SK-N-SH treated with all-trans-retinoic acid at 6 μM for 48 hours (cell line): ENCODE results near the gene KRTAP19-3.

Experiments used
- ATAC-seq: fragments of 200-7000 bp; cut with Tn5 transposase; 3 replicates; pipeline ENCODE4 v1.9.1; 2020; ENCODE audit warnings: mild to moderate bottlenecking, moderate library complexity
- ARNTL ChIP-seq: fragments of 450-650 bp; formaldehyde crosslinking; IDR thresholded peaks from 2 replicates; pipeline ENCODE4 v1.5.0; 2020; ENCODE audit warnings: low read depth, mild to moderate bottlenecking, moderate library complexity, borderline replicate concordance
- BACH2 ChIP-seq: fragments of 250-450 bp; sonication (Bioruptor Pico); IDR thresholded peaks from 2 replicates; pipeline ENCODE4 v1.9.0; 2021; ENCODE audit warnings: mild to moderate bottlenecking, borderline replicate concordance
- CREB5 ChIP-seq: fragments of 250-450 bp; sonication (Bioruptor Pico); IDR thresholded peaks from 2 replicates; pipeline ENCODE4 v1.5.1; 2020; ENCODE audit warnings: low read depth, mild to moderate bottlenecking, moderate library complexity
- CSDC2 ChIP-seq: fragments of 250-450 bp; sonication (Bioruptor Pico); IDR thresholded peaks from 2 replicates; pipeline ENCODE4 v1.5.0; 2020; ENCODE audit warnings: mild to moderate bottlenecking, moderate library complexity
- CSRNP3 ChIP-seq: fragments of 250-450 bp; sonication (Bioruptor Pico); IDR thresholded peaks from 2 replicates; pipeline ENCODE4 v1.5.1; 2021; ENCODE audit warnings: mild to moderate bottlenecking, moderate library complexity
- ESRRG ChIP-seq: fragments of 250-450 bp; sonication (Bioruptor Pico); IDR thresholded peaks from 2 replicates; pipeline ENCODE4 v1.6.1; 2021; ENCODE audit warnings: mild to moderate bottlenecking
- GLIS3 ChIP-seq: fragments of 250-450 bp; sonication (Bioruptor Pico); IDR thresholded peaks from 2 replicates; pipeline ENCODE4 v1.5.0; 2020; ENCODE audit warnings: mild to moderate bottlenecking, moderate library complexity
- OSR1 ChIP-seq: fragments of 250-450 bp; sonication (Bioruptor Pico); IDR thresholded peaks from 2 replicates; pipeline ENCODE4 v1.8.0; 2022; ENCODE audit warnings: moderate library complexity, mild to moderate bottlenecking, inconsistent platforms
- PATZ1 ChIP-seq: fragments of 250-450 bp; sonication (Bioruptor Pico); IDR thresholded peaks from 2 replicates; pipeline ENCODE4 v1.8.0; 2020; ENCODE audit warnings: mild to moderate bottlenecking, moderate library complexity, borderline replicate concordance
- PPARA ChIP-seq: fragments of 250-450 bp; sonication (Bioruptor Pico); IDR thresholded peaks from 2 replicates; pipeline ENCODE4 v1.5.0; 2020; ENCODE audit warnings: mild to moderate bottlenecking, borderline replicate concordance
- RARB ChIP-seq: fragments of 250-450 bp; sonication (Bioruptor Pico); IDR thresholded peaks from 2 replicates; pipeline ENCODE4 v1.8.0; 2021; ENCODE audit warnings: mild to moderate bottlenecking, moderate library complexity
- SNAI2 ChIP-seq: fragments of 250-450 bp; sonication (Bioruptor Pico); IDR thresholded peaks from 2 replicates; pipeline ENCODE4 v1.5.0; 2020; ENCODE audit warnings: mild to moderate bottlenecking, moderate library complexity
- TCF4 ChIP-seq: fragments of 250-450 bp; sonication (Bioruptor Pico); IDR thresholded peaks from 2 replicates; pipeline ENCODE4 v1.8.0; 2021; ENCODE audit warnings: mild to moderate bottlenecking, moderate library complexity, borderline replicate concordance
- TOX ChIP-seq: fragments of 250-450 bp; sonication (Bioruptor Pico); IDR thresholded peaks from 2 replicates; pipeline ENCODE4 v1.8.0; 2021; ENCODE audit warnings: mild to moderate bottlenecking, moderate library complexity, borderline replicate concordance
- ZC3H10 ChIP-seq: fragments of 250-450 bp; sonication (Bioruptor Pico); IDR thresholded peaks from 2 replicates; pipeline ENCODE4 v1.5.1; 2021; ENCODE audit warnings: mild to moderate bottlenecking, moderate library complexity
- ZFP3 ChIP-seq: fragments of 250-450 bp; sonication (Bioruptor Pico); IDR thresholded peaks from 2 replicates; pipeline ENCODE4 v1.5.0; 2020; ENCODE audit warnings: mild to moderate bottlenecking, moderate library complexity
- ZNF565 ChIP-seq: fragments of 450-650 bp; formaldehyde crosslinking; conservative IDR thresholded peaks from 2 replicates; pipeline ENCODE4 v1.5.0; 2020; ENCODE audit warnings: low read depth, mild to moderate bottlenecking, moderate library complexity
- ZNF70 ChIP-seq: fragments of 450-650 bp; formaldehyde crosslinking; IDR thresholded peaks from 2 replicates; pipeline ENCODE4 v1.5.0; 2020; ENCODE audit warnings: mild to moderate bottlenecking, moderate library complexity
- ZNF8 ChIP-seq: fragments of 450-650 bp; formaldehyde crosslinking; IDR thresholded peaks from 2 replicates; pipeline ENCODE4 v1.5.0; 2020; ENCODE audit warnings: mild to moderate bottlenecking, moderate library complexity
- TF ChIP-seq, protein P1 (sequence below): fragments of 250-450 bp; sonication (Bioruptor Pico); IDR thresholded peaks from 2 replicates; pipeline ENCODE4 v1.8.0; 2021; ENCODE audit warnings: low read depth, mild to moderate bottlenecking, moderate library complexity, borderline replicate concordance
- TF ChIP-seq, protein P2 (sequence below): fragments of 250-450 bp; sonication (Bioruptor Pico); IDR thresholded peaks from 2 replicates; pipeline ENCODE4 v1.5.0; 2020; ENCODE audit warnings: mild to moderate bottlenecking, moderate library complexity

Gene KRTAP19-3

GRCh38 chr21:30480145-30480544 lies 11.7 kb downstream of the KRTAP19-3 start, which contains the start of gene KRTAP19-1 (continued):
- TF ChIP-seq, protein P1, sequence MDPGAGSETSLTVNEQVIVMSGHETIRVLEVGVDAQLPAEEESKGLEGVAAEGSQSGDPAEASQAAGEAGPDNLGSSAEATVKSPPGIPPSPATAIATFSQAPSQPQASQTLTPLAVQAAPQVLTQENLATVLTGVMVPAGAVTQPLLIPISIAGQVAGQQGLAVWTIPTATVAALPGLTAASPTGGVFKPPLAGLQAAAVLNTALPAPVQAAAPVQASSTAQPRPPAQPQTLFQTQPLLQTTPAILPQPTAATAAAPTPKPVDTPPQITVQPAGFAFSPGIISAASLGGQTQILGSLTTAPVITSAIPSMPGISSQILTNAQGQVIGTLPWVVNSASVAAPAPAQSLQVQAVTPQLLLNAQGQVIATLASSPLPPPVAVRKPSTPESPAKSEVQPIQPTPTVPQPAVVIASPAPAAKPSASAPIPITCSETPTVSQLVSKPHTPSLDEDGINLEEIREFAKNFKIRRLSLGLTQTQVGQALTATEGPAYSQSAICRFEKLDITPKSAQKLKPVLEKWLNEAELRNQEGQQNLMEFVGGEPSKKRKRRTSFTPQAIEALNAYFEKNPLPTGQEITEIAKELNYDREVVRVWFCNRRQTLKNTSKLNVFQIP (CRISPR knock-in tag) = no peak
- TF ChIP-seq ZNF8 (CRISPR knock-in tag) (no peak), OSR1 (CRISPR knock-in tag) (no peak), ESRRG (no peak)

- ATAC-seq = no peak
- TF ChIP-seq CSDC2 (CRISPR knock-in tag) = no peak
- TF ChIP-seq BACH2 (CRISPR knock-in tag) = no peak
- TF ChIP-seq CREB5 (CRISPR knock-in tag) = no peak
- TF ChIP-seq PPARA = no peak
- TF ChIP-seq ZNF565 (CRISPR knock-in tag) = no peak
- TF ChIP-seq TOX (CRISPR knock-in tag) = no peak
- no peak for TF ChIP-seq RARB
- TF ChIP-seq CSRNP3 (CRISPR knock-in tag) = no peak
Measured at GRCh38 chr21:30479259-30479658, 12.6 kb downstream of the KRTAP19-3 start.

GRCh38 chr21:30478004-30478403 lies 13.8 kb downstream of the KRTAP19-3 start:
- TF ChIP-seq ARNTL (CRISPR knock-in tag) (no peak), TOX (CRISPR knock-in tag) (no peak), PPARA (no peak), TCF4 (CRISPR knock-in tag) (no peak), SNAI2 (no peak), ESRRG (no peak), BACH2 (CRISPR knock-in tag) (no peak), ZNF70 (no peak), OSR1 (CRISPR knock-in tag) (no peak), CSRNP3 (CRISPR knock-in tag) (no peak), ZFP3 (CRISPR knock-in tag) (no peak), ZC3H10 (CRISPR knock-in tag) (no peak), CREB5 (CRISPR knock-in tag) (no peak), RARB (no peak), GLIS3 (no peak), ZNF8 (CRISPR knock-in tag) (no peak), PATZ1 (CRISPR knock-in tag) (no peak)
- TF ChIP-seq, protein P1 (CRISPR knock-in tag) = no peak
- TF ChIP-seq, protein P2, sequence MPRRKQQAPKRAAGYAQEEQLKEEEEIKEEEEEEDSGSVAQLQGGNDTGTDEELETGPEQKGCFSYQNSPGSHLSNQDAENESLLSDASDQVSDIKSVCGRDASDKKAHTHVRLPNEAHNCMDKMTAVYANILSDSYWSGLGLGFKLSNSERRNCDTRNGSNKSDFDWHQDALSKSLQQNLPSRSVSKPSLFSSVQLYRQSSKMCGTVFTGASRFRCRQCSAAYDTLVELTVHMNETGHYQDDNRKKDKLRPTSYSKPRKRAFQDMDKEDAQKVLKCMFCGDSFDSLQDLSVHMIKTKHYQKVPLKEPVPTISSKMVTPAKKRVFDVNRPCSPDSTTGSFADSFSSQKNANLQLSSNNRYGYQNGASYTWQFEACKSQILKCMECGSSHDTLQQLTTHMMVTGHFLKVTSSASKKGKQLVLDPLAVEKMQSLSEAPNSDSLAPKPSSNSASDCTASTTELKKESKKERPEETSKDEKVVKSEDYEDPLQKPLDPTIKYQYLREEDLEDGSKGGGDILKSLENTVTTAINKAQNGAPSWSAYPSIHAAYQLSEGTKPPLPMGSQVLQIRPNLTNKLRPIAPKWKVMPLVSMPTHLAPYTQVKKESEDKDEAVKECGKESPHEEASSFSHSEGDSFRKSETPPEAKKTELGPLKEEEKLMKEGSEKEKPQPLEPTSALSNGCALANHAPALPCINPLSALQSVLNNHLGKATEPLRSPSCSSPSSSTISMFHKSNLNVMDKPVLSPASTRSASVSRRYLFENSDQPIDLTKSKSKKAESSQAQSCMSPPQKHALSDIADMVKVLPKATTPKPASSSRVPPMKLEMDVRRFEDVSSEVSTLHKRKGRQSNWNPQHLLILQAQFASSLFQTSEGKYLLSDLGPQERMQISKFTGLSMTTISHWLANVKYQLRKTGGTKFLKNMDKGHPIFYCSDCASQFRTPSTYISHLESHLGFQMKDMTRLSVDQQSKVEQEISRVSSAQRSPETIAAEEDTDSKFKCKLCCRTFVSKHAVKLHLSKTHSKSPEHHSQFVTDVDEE = no peak
- no peak for ATAC-seq
